Measurements from ENCODE around the gene ATP6V1E1.

ATP6V1E1 gene

GRCh38 chr22:17598318-17598717, 30.2 kb downstream of the ATP6V1E1 start:
- H2BK15ac ChIP-seq (replicated peaks; ENCODE audit: low read depth): no peak overlapping the region
- H3K27ac ChIP-seq (ENCODE audit: low read depth, low read length): no peak overlapping the region
- no peak overlapping the region for H3K4ac ChIP-seq (ENCODE audit: low read depth, low read length)
- no peak overlapping the region for H3K9ac ChIP-seq (ENCODE audit: low read length)
- WGBS (ENCODE audit: extremely low coverage, insufficient coverage, low lambda C conversion rate): no CpG with 5 or more reads among the region's 4 CpGs
- H4K5ac ChIP-seq (ENCODE audit: low read length): no peak overlapping the region
- H3K79me1 ChIP-seq (ENCODE audit: low read length): no peaks in the 10 kb centered on the region
- H3K27me3 ChIP-seq (ENCODE audit: insufficient read depth, low read length, poor library complexity): no peaks in the 10 kb centered on the region
- H3K4me2 ChIP-seq (ENCODE audit: low read length): no peak overlapping the region
- DNase-seq: no peak
- peaks cover 23% of the 10 kb centered on the region for H3K36me3 ChIP-seq (ENCODE audit: control insufficient read depth, insufficient read depth, low read length)
- no peak overlapping the region for H2AK5ac ChIP-seq (ENCODE audit: low read length)
- H3K18ac ChIP-seq (ENCODE audit: low read length): no peak overlapping the region
- no peak overlapping the region for H2BK120ac ChIP-seq (ENCODE audit: low read depth, low read length)
- no peaks in the 10 kb centered on the region for H3K4me1 ChIP-seq (ENCODE audit: control insufficient read depth, low read depth, low read length)
- H2BK5ac ChIP-seq (ENCODE audit: low read length): no peak overlapping the region
- H3K4me3 ChIP-seq (ENCODE audit: low read length): no peak overlapping the region
- H3K79me2 ChIP-seq (ENCODE audit: control insufficient read depth, insufficient read depth, low read length): peaks cover under 1% of the 10 kb centered on the region
- no peak overlapping the region for H4K8ac ChIP-seq (ENCODE audit: low read depth, low read length)
- no peak overlapping the region for H3K23ac ChIP-seq (ENCODE audit: low read length)
- no peak overlapping the region for H3K56ac ChIP-seq (ENCODE audit: low read length)

GRCh38 chr22:17597217-17597616, 31.3 kb downstream of the ATP6V1E1 start:
- Histone ChIP-seq H3K79me1 (ENCODE audit: low read length) (no peaks in the 10 kb centered on the region), H3K18ac (ENCODE audit: low read length) (no peak overlapping the region), H3K79me2 (ENCODE audit: control insufficient read depth, insufficient read depth, low read length) (no peaks in the 10 kb centered on the region), H2BK15ac (replicated peaks; ENCODE audit: low read depth) (no peak overlapping the region), H3K4ac (ENCODE audit: low read depth, low read length) (no peak overlapping the region), H4K8ac (ENCODE audit: low read depth, low read length) (no peak overlapping the region), H2BK120ac (ENCODE audit: low read depth, low read length) (no peak overlapping the region), H3K56ac (ENCODE audit: low read length) (no peak overlapping the region), H3K36me3 (ENCODE audit: control insufficient read depth, insufficient read depth, low read length) (peaks cover 25% of the 10 kb centered on the region), H3K4me2 (ENCODE audit: low read length) (no peak overlapping the region), H3K9ac (ENCODE audit: low read length) (no peak overlapping the region), H3K4me1 (ENCODE audit: control insufficient read depth, low read depth, low read length) (no peaks in the 10 kb centered on the region), H3K4me3 (ENCODE audit: low read length) (no peak overlapping the region), H4K5ac (ENCODE audit: low read length) (no peak overlapping the region), H2AK5ac (ENCODE audit: low read length) (no peak overlapping the region), H3K23ac (ENCODE audit: low read length) (no peak overlapping the region), H3K27me3 (ENCODE audit: insufficient read depth, low read length, poor library complexity) (no peaks in the 10 kb centered on the region), H2BK5ac (ENCODE audit: low read length) (no peak overlapping the region), H3K27ac (ENCODE audit: low read depth, low read length) (no peak overlapping the region)
- DNase-seq: no peak
- no CpG with 5 or more reads among the region's 2 CpGs for WGBS (ENCODE audit: extremely low coverage, insufficient coverage, low lambda C conversion rate)

- Histone ChIP-seq H2BK120ac (ENCODE audit: low read depth, low read length) (no peak overlapping the region), H2AK5ac (ENCODE audit: low read length) (no peak overlapping the region), H3K36me3 (ENCODE audit: control insufficient read depth, insufficient read depth, low read length) (peaks cover 28% of the 10 kb centered on the region), H3K56ac (ENCODE audit: low read length) (no peak overlapping the region), H3K79me2 (ENCODE audit: control insufficient read depth, insufficient read depth, low read length) (no peaks in the 10 kb centered on the region), H3K4me1 (ENCODE audit: control insufficient read depth, low read depth, low read length) (no peaks in the 10 kb centered on the region), H3K9ac (ENCODE audit: low read length) (no peak overlapping the region), H3K79me1 (ENCODE audit: low read length) (no peaks in the 10 kb centered on the region), H3K27ac (ENCODE audit: low read depth, low read length) (no peak overlapping the region), H3K27me3 (ENCODE audit: insufficient read depth, low read length, poor library complexity) (no peaks in the 10 kb centered on the region), H2BK15ac (replicated peaks; ENCODE audit: low read depth) (no peak overlapping the region), H2BK5ac (ENCODE audit: low read length) (no peak overlapping the region), H4K5ac (ENCODE audit: low read length) (no peak overlapping the region), H4K8ac (ENCODE audit: low read depth, low read length) (no peak overlapping the region), H3K4me2 (ENCODE audit: low read length) (no peak overlapping the region), H3K4me3 (ENCODE audit: low read length) (no peak overlapping the region), H3K4ac (ENCODE audit: low read depth, low read length) (no peak overlapping the region), H3K18ac (ENCODE audit: low read length) (no peak overlapping the region), H3K23ac (ENCODE audit: low read length) (no peak overlapping the region)
- WGBS (ENCODE audit: extremely low coverage, insufficient coverage, low lambda C conversion rate): no CpG with 5 or more reads among the region's 6 CpGs
- no peak for DNase-seq
These were observed 32.3 kb downstream of the ATP6V1E1 start for GRCh38 chr22:17596226-17596625.

- Histone ChIP-seq H3K27ac (ENCODE audit: low read depth, low read length) (no peak overlapping the region), H3K4me1 (ENCODE audit: control insufficient read depth, low read depth, low read length) (no peaks in the 10 kb centered on the region), H3K36me3 (ENCODE audit: control insufficient read depth, insufficient read depth, low read length) (peaks cover 20% of the 10 kb centered on the region), H4K8ac (ENCODE audit: low read depth, low read length) (no peak overlapping the region), H3K56ac (ENCODE audit: low read length) (no peak overlapping the region), H3K9ac (ENCODE audit: low read length) (no peak overlapping the region), H2BK15ac (replicated peaks; ENCODE audit: low read depth) (no peak overlapping the region), H3K4me3 (ENCODE audit: low read length) (no peak overlapping the region), H2AK5ac (ENCODE audit: low read length) (no peak overlapping the region), H2BK120ac (ENCODE audit: low read depth, low read length) (no peak overlapping the region), H3K23ac (ENCODE audit: low read length) (no peak overlapping the region), H3K4me2 (ENCODE audit: low read length) (no peak overlapping the region), H4K5ac (ENCODE audit: low read length) (no peak overlapping the region), H3K4ac (ENCODE audit: low read depth, low read length) (no peak overlapping the region), H2BK5ac (ENCODE audit: low read length) (no peak overlapping the region), H3K18ac (ENCODE audit: low read length) (no peak overlapping the region), H3K79me2 (ENCODE audit: control insufficient read depth, insufficient read depth, low read length) (no peaks in the 10 kb centered on the region), H3K27me3 (ENCODE audit: insufficient read depth, low read length, poor library complexity) (no peaks in the 10 kb centered on the region), H3K79me1 (ENCODE audit: low read length) (no peaks in the 10 kb centered on the region)
- no CpG with 5 or more reads among the region's 5 CpGs for WGBS (ENCODE audit: extremely low coverage, insufficient coverage, low lambda C conversion rate)
- DNase-seq: no peak
These were observed 36.3 kb downstream of the ATP6V1E1 start for GRCh38 chr22:17592201-17592600.

GRCh38 chr22:17590586-17590985, 38.0 kb downstream of the ATP6V1E1 start:
- no peak overlapping the region for H2BK5ac ChIP-seq (ENCODE audit: low read length)
- no peaks in the 10 kb centered on the region for H3K4me1 ChIP-seq (ENCODE audit: control insufficient read depth, low read depth, low read length)
- no peak overlapping the region for H2AK5ac ChIP-seq (ENCODE audit: low read length)
- no peak overlapping the region for H2BK15ac ChIP-seq (replicated peaks; ENCODE audit: low read depth)
- no peak overlapping the region for H3K18ac ChIP-seq (ENCODE audit: low read length)
- no peak overlapping the region for H3K9ac ChIP-seq (ENCODE audit: low read length)
- H2BK120ac ChIP-seq (ENCODE audit: low read depth, low read length): no peak overlapping the region
- no peak overlapping the region for H3K4me3 ChIP-seq (ENCODE audit: low read length)
- H3K27ac ChIP-seq (ENCODE audit: low read depth, low read length): no peak overlapping the region
- no peaks in the 10 kb centered on the region for H3K79me1 ChIP-seq (ENCODE audit: low read length)
- no CpG with 5 or more reads among the region's 5 CpGs for WGBS (ENCODE audit: extremely low coverage, insufficient coverage, low lambda C conversion rate)
- no peak overlapping the region for H3K4ac ChIP-seq (ENCODE audit: low read depth, low read length)
- no peak overlapping the region for H3K56ac ChIP-seq (ENCODE audit: low read length)
- no peak for DNase-seq
- no peak overlapping the region for H3K23ac ChIP-seq (ENCODE audit: low read length)
- H4K5ac ChIP-seq (ENCODE audit: low read length): no peak overlapping the region
- peaks cover 15% of the 10 kb centered on the region for H3K36me3 ChIP-seq (ENCODE audit: control insufficient read depth, insufficient read depth, low read length)
- H3K79me2 ChIP-seq (ENCODE audit: control insufficient read depth, insufficient read depth, low read length): no peaks in the 10 kb centered on the region
- H3K4me2 ChIP-seq (ENCODE audit: low read length): no peak overlapping the region
- no peaks in the 10 kb centered on the region for H3K27me3 ChIP-seq (ENCODE audit: insufficient read depth, low read length, poor library complexity)
- no peak overlapping the region for H4K8ac ChIP-seq (ENCODE audit: low read depth, low read length)

GRCh38 chr22:17589810-17590375, 38.7 kb downstream of the ATP6V1E1 start:
- Histone ChIP-seq H3K79me1 (ENCODE audit: low read length) (no peaks in the 10 kb centered on the region), H3K4ac (ENCODE audit: low read depth, low read length) (no peak overlapping the region), H3K56ac (ENCODE audit: low read length) (no peak overlapping the region), H4K5ac (ENCODE audit: low read length) (no peak overlapping the region), H3K36me3 (ENCODE audit: control insufficient read depth, insufficient read depth, low read length) (peaks cover 15% of the 10 kb centered on the region), H3K4me1 (ENCODE audit: control insufficient read depth, low read depth, low read length) (no peaks in the 10 kb centered on the region), H2AK5ac (ENCODE audit: low read length) (no peak overlapping the region), H3K18ac (ENCODE audit: low read length) (no peak overlapping the region), H2BK15ac (replicated peaks; ENCODE audit: low read depth) (no peak overlapping the region), H4K8ac (ENCODE audit: low read depth, low read length) (no peak overlapping the region), H3K27ac (ENCODE audit: low read depth, low read length) (no peak overlapping the region), H3K4me3 (ENCODE audit: low read length) (no peak overlapping the region), H2BK120ac (ENCODE audit: low read depth, low read length) (no peak overlapping the region), H3K4me2 (ENCODE audit: low read length) (no peak overlapping the region), H3K27me3 (ENCODE audit: insufficient read depth, low read length, poor library complexity) (no peaks in the 10 kb centered on the region), H2BK5ac (ENCODE audit: low read length) (no peak overlapping the region), H3K23ac (ENCODE audit: low read length) (no peak overlapping the region), H3K79me2 (ENCODE audit: control insufficient read depth, insufficient read depth, low read length) (no peaks in the 10 kb centered on the region), H3K9ac (ENCODE audit: low read length) (no peak overlapping the region)
- WGBS (ENCODE audit: extremely low coverage, insufficient coverage, low lambda C conversion rate): no CpG with 5 or more reads among the region's 10 CpGs
- DNase-seq: no peak
